ENCODE data around the gene DQX1.

- no peak for TF ChIP-seq REST (IDR thresholded peaks at IDR 0.05; ENCODE audit: insufficient read depth in 1 of 2, low read depth in 2 of 2, low read length in 2 of 2)
- TF ChIP-seq POLR2AphosphoS5 (IDR thresholded peaks at IDR 0.05; ENCODE audit: low read depth, low read length) = no peak
- TF ChIP-seq SIN3A (IDR thresholded peaks at IDR 0.05; ENCODE audit: borderline replicate concordance, insufficient read depth, low read length) = no peak
Measured at GRCh38 chr2:74502720-74503505, 23.1 kb downstream of the DQX1 start.

Data from PFSK-1 (cell line).